Vagina (tissue), 2 donors: ENCODE data around the gene ZIC4.

Experiments
- POLR2A ChIP-seq, 2 donors: fragments of 450-650 bp; IDR thresholded peaks; one replicate each; pipeline ENCODE4 v1.6.1; 2017; ENCODE audit warnings: antibody characterized with exemption in 2 of 2, mild to moderate bottlenecking in 2 of 2, moderate library complexity in 2 of 2
- POLR2AphosphoS5 ChIP-seq, 2 donors: sonication (generic); formaldehyde crosslinking; IDR thresholded peaks; one replicate each; pipeline ENCODE4 v1.9.0; 2017; ENCODE audit warnings: antibody characterized with exemption in 2 of 2, mild to moderate bottlenecking in 2 of 2, low read depth in 1 of 2; ENCODE audit not compliant: insufficient read depth in 1 of 2
- TF ChIP-seq, protein P1 (sequence below), 3 experiments: fragments of 450-650 bp in 2 of 3; fragments of 200-600 bp in 1 of 3; sonication (generic) in 1 of 3; IDR thresholded peaks; one replicate each; pipeline ENCODE4 v1.5.1; 2017 to 2019; ENCODE audit warnings: antibody characterized with exemption in 3 of 3, mild to moderate bottlenecking in 2 of 3, moderate library complexity in 2 of 3

DNA sequence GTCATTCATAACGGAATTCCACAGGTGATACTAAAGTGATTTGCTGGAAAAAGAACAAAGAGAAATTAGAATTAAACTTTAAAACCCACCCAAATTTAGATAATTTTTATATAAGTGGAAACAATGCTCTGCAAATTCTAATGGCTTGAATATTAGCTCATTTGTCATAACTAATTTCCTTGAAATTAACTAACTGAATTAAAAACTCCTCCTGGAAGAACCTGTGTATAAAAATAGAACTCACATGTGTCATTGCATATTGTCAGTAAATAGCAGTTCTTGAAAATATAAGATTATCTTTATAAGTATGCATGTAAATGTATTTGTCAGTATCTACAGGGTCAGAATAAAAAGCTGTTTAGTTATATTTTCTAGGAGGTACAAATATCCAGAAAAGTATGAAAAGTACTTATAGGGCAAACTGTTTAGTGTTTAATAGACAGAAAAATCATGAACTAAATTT, 19.1 kb upstream of the ZIC4 start:
- TF ChIP-seq, protein P1, sequence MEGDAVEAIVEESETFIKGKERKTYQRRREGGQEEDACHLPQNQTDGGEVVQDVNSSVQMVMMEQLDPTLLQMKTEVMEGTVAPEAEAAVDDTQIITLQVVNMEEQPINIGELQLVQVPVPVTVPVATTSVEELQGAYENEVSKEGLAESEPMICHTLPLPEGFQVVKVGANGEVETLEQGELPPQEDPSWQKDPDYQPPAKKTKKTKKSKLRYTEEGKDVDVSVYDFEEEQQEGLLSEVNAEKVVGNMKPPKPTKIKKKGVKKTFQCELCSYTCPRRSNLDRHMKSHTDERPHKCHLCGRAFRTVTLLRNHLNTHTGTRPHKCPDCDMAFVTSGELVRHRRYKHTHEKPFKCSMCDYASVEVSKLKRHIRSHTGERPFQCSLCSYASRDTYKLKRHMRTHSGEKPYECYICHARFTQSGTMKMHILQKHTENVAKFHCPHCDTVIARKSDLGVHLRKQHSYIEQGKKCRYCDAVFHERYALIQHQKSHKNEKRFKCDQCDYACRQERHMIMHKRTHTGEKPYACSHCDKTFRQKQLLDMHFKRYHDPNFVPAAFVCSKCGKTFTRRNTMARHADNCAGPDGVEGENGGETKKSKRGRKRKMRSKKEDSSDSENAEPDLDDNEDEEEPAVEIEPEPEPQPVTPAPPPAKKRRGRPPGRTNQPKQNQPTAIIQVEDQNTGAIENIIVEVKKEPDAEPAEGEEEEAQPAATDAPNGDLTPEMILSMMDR (IDR thresholded peaks at IDR 0.05): no peak
- no peak for TF ChIP-seq POLR2A (IDR thresholded peaks at IDR 0.05)
- TF ChIP-seq POLR2AphosphoS5 (IDR thresholded peaks at IDR 0.05; ENCODE audit: insufficient read depth in 1 of 2, low read depth in 1 of 2): no peak
